ENCODE measurements around the gene MAD2L2. TPM values are rescaled to one million over a fixed set of nuclear protein-coding genes. Genes with fewer than 3 reads are reported as not detected.

Gene MAD2L2
- total RNA-seq, 1 donor from 2014 or later, result 76.9 TPM

GRCh38 chr1:11719313-11720032, 38.5 kb upstream of the MAD2L2 start:
- H3K9me3 Mint-ChIP-seq, result no peaks in the 10 kb centered on the region

GRCh38 chr1:11714831-11715575, 34.1 kb upstream of the MAD2L2 start:
- Mint-ChIP-seq H3K36me3 (ENCODE audit: low read depth) (no peaks in the 10 kb centered on the region), H3K27me3 (ENCODE audit: insufficient read depth) (peaks cover 7% of the 10 kb centered on the region), H3K4me1 (ENCODE audit: low read depth) (peaks cover 15% of the 10 kb centered on the region), H3K9me3 (no peaks in the 10 kb centered on the region), H3K27ac (no peak overlapping the region), H3K4me3 (no peak overlapping the region)
- DNase-seq (ENCODE audit: low spot score), result no peak
- intact Hi-C loops (cut with micrococcal nuclease), result no loop called here

More at GRCh38 chr1:11719313-11720032, 38.5 kb upstream of the MAD2L2 start:
- Mint-ChIP-seq H3K4me1 (ENCODE audit: low read depth) (peaks cover 16% of the 10 kb centered on the region), H3K36me3 (ENCODE audit: low read depth) (no peaks in the 10 kb centered on the region), H3K4me3 (peak overlapping the region; percentile 81), H3K27me3 (ENCODE audit: insufficient read depth) (peaks cover 6% of the 10 kb centered on the region), H3K27ac (peak overlapping the region; percentile 78)
- intact Hi-C loops (cut with micrococcal nuclease), result loop anchor here (1.0 to 10.0 kb wide), 6 partner anchors 38 to 683 kb away; partner anchors contain the start of genes DISP3, FBXO6 and MAD2L2
- DNase-seq (ENCODE audit: low spot score), result peak; percentile 72

- H3K9me3 Mint-ChIP-seq, result no peaks in the 10 kb centered on the region
- H3K4me3 Mint-ChIP-seq, result no peak overlapping the region
- H3K36me3 Mint-ChIP-seq (ENCODE audit: low read depth), result no peaks in the 10 kb centered on the region
- peaks cover 7% of the 10 kb centered on the region for H3K27me3 Mint-ChIP-seq (ENCODE audit: insufficient read depth)
- no peak overlapping the region for H3K27ac Mint-ChIP-seq
- intact Hi-C loops (cut with micrococcal nuclease), result no loop called here
- H3K4me1 Mint-ChIP-seq (ENCODE audit: low read depth), result no peaks in the 10 kb centered on the region
- DNase-seq (ENCODE audit: low spot score), result no peak
Measured at GRCh38 chr1:11713095-11713494, 32.1 kb upstream of the MAD2L2 start.

GRCh38 chr1:11712285-11712684, 31.3 kb upstream of the MAD2L2 start:
- no peak for DNase-seq (ENCODE audit: low spot score)
- intact Hi-C loops (cut with micrococcal nuclease), result no loop called here

GRCh38 chr1:11711490-11711889, 30.5 kb upstream of the MAD2L2 start:
- no peak overlapping the region for H3K27ac Mint-ChIP-seq
- intact Hi-C loops (cut with micrococcal nuclease), result no loop called here
- peaks cover 4% of the 10 kb centered on the region for H3K27me3 Mint-ChIP-seq (ENCODE audit: insufficient read depth)
- H3K36me3 Mint-ChIP-seq (ENCODE audit: low read depth), result no peaks in the 10 kb centered on the region
- no peak for DNase-seq (ENCODE audit: low spot score)
- no peaks in the 10 kb centered on the region for H3K4me1 Mint-ChIP-seq (ENCODE audit: low read depth)
- no peak overlapping the region for H3K4me3 Mint-ChIP-seq
- H3K9me3 Mint-ChIP-seq, result no peaks in the 10 kb centered on the region

More at GRCh38 chr1:11712285-11712684, 31.3 kb upstream of the MAD2L2 start:
- Mint-ChIP-seq H3K4me3 (no peak overlapping the region), H3K27me3 (ENCODE audit: insufficient read depth) (peaks cover 7% of the 10 kb centered on the region), H3K4me1 (ENCODE audit: low read depth) (no peaks in the 10 kb centered on the region), H3K9me3 (no peaks in the 10 kb centered on the region), H3K36me3 (ENCODE audit: low read depth) (no peaks in the 10 kb centered on the region), H3K27ac (no peak overlapping the region)

GRCh38 chr1:11708554-11709350, 27.8 kb upstream of the MAD2L2 start:
- H3K27ac Mint-ChIP-seq, result no peak overlapping the region
- peaks cover 11% of the 10 kb centered on the region for H3K27me3 Mint-ChIP-seq (ENCODE audit: insufficient read depth)
- no peak for DNase-seq (ENCODE audit: low spot score)
- no peaks in the 10 kb centered on the region for H3K4me1 Mint-ChIP-seq (ENCODE audit: low read depth)
- intact Hi-C loops (cut with micrococcal nuclease), result no loop called here
- H3K9me3 Mint-ChIP-seq, result no peaks in the 10 kb centered on the region
- no peak overlapping the region for H3K4me3 Mint-ChIP-seq
- no peaks in the 10 kb centered on the region for H3K36me3 Mint-ChIP-seq (ENCODE audit: low read depth)

- Mint-ChIP-seq H3K27ac (no peak overlapping the region), H3K36me3 (ENCODE audit: low read depth) (no peaks in the 10 kb centered on the region), H3K4me3 (no peak overlapping the region), H3K27me3 (ENCODE audit: insufficient read depth) (peaks cover 7% of the 10 kb centered on the region), H3K9me3 (no peaks in the 10 kb centered on the region), H3K4me1 (ENCODE audit: low read depth) (no peaks in the 10 kb centered on the region)
- no peak for DNase-seq (ENCODE audit: low spot score)
- intact Hi-C loops (cut with micrococcal nuclease), result no loop called here
Measured at GRCh38 chr1:11707621-11708276, 26.8 kb upstream of the MAD2L2 start.

- Mint-ChIP-seq H3K27me3 (ENCODE audit: insufficient read depth) (peaks cover 7% of the 10 kb centered on the region), H3K27ac (no peak overlapping the region), H3K9me3 (no peaks in the 10 kb centered on the region), H3K4me1 (ENCODE audit: low read depth) (no peaks in the 10 kb centered on the region), H3K36me3 (ENCODE audit: low read depth) (no peaks in the 10 kb centered on the region), H3K4me3 (no peak overlapping the region)
- intact Hi-C loops (cut with micrococcal nuclease), result no loop called here
- DNase-seq (ENCODE audit: low spot score), result no peak
Measured at GRCh38 chr1:11706292-11706691, 25.3 kb upstream of the MAD2L2 start.

- no peaks in the 10 kb centered on the region for H3K36me3 Mint-ChIP-seq (ENCODE audit: low read depth)
- H3K27ac Mint-ChIP-seq, result no peak overlapping the region
- no peak overlapping the region for H3K4me3 Mint-ChIP-seq
- intact Hi-C loops (cut with micrococcal nuclease), result no loop called here
- peaks cover 7% of the 10 kb centered on the region for H3K27me3 Mint-ChIP-seq (ENCODE audit: insufficient read depth)
- DNase-seq (ENCODE audit: low spot score), result no peak
- H3K9me3 Mint-ChIP-seq, result no peaks in the 10 kb centered on the region
- no peaks in the 10 kb centered on the region for H3K4me1 Mint-ChIP-seq (ENCODE audit: low read depth)
Measured at GRCh38 chr1:11705596-11705995, 24.6 kb upstream of the MAD2L2 start.

GRCh38 chr1:11704691-11705475, 23.9 kb upstream of the MAD2L2 start:
- no peak for DNase-seq (ENCODE audit: low spot score)
- intact Hi-C loops (cut with micrococcal nuclease), result no loop called here
- Mint-ChIP-seq H3K9me3 (no peaks in the 10 kb centered on the region), H3K36me3 (ENCODE audit: low read depth) (no peaks in the 10 kb centered on the region), H3K27me3 (ENCODE audit: insufficient read depth) (peaks cover 7% of the 10 kb centered on the region), H3K27ac (no peak overlapping the region), H3K4me1 (ENCODE audit: low read depth) (no peaks in the 10 kb centered on the region), H3K4me3 (no peak overlapping the region)

- intact Hi-C loops (cut with micrococcal nuclease), result no loop called here
- no peaks in the 10 kb centered on the region for H3K36me3 Mint-ChIP-seq (ENCODE audit: low read depth)
- H3K4me3 Mint-ChIP-seq, result no peak overlapping the region
- H3K9me3 Mint-ChIP-seq, result no peaks in the 10 kb centered on the region
- no peak overlapping the region for H3K27ac Mint-ChIP-seq
- DNase-seq (ENCODE audit: low spot score), result no peak
- peaks cover 11% of the 10 kb centered on the region for H3K27me3 Mint-ChIP-seq (ENCODE audit: insufficient read depth)
- no peaks in the 10 kb centered on the region for H3K4me1 Mint-ChIP-seq (ENCODE audit: low read depth)
Measured at GRCh38 chr1:11704194-11704529, 23.2 kb upstream of the MAD2L2 start.

Data from activated T-helper 1 cell treated with anti-CD3 and anti-CD28 coated beads, Interleukin-12 subunit alpha, Interleukin-12 subunit beta, Interleukin-2, Interleukin-4 antibody, amounts not matched to agents 30 ng/mL and 10 ng/mL and 1 ng/mL, durations not matched to agents 14 hours and 24 hours and 36 hours (primary cell).